Kidney epithelial cell (primary cell): ENCODE measurements around the gene GALNS. TPM values are rescaled to one million over a fixed set of nuclear protein-coding genes. Genes with fewer than 3 reads are reported as not detected.

Source experiments
- DNase-seq: peaks from one replicate; pipeline ENCODE4 v3.0.0-alpha.2; 2010; ENCODE audit warnings: low read depth
- H3K27me3 ChIP-seq: 2 replicates; pipeline ENCODE4 v1.6.0; 2011; ENCODE audit warnings: low read length; ENCODE audit not compliant: control insufficient read depth, insufficient read depth
- H3K36me3 ChIP-seq: 2 replicates; pipeline ENCODE4 v1.5.1; 2011; ENCODE audit warnings: low read length; ENCODE audit not compliant: control insufficient read depth, insufficient read depth
- H3K4me3 ChIP-seq: 2 replicates; pipeline ENCODE4 v1.5.1; 2011; ENCODE audit warnings: low read depth, mild to moderate bottlenecking, control low read depth, low read length
- total RNA-seq: library from RNA; depleted of rRNA; stranded (reverse); fragments of >200 nt; gene quantifications from 2 replicates; pipeline ENCODE4 v1.2.3, GENCODE V29; 2015
- TF ChIP-seq, protein P1 (sequence below): IDR thresholded peaks from 2 replicates; pipeline ENCODE4 v1.5.1; 2011; ENCODE audit warnings: mild to moderate bottlenecking, moderate library complexity, low read length, control low read depth, inconsistent platforms; ENCODE audit not compliant: insufficient read depth, poor library complexity, severe bottlenecking

Gene GALNS
- total RNA-seq, 1 donor from 2014 or later, result 23.6 TPM

DNA sequence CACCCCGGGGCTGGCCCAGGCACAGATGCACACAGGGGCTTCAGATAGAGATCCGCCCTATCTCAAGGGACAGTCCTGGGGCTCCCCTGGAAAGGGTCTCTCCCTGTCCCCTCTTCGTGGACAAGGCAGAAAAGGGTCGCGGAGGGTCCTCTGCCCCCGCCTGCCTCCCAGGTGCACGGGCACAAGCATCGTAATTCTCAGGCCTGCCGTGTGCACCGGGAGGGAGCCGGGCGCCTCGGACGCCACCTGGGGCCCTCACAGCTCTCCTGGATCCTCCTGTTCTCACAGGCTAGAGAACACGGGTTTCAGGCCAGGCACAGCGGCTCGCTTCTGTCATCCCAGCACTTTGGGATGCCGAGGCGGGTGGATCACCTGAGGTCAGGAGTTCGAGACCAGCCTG, 21.6 kb upstream of the GALNS start:
- Histone ChIP-seq H3K36me3 (no peaks in the 10 kb centered on the region), H3K4me3 (no peak overlapping the region), H3K27me3 (peaks cover 45% of the 10 kb centered on the region)
- TF ChIP-seq, protein P1, sequence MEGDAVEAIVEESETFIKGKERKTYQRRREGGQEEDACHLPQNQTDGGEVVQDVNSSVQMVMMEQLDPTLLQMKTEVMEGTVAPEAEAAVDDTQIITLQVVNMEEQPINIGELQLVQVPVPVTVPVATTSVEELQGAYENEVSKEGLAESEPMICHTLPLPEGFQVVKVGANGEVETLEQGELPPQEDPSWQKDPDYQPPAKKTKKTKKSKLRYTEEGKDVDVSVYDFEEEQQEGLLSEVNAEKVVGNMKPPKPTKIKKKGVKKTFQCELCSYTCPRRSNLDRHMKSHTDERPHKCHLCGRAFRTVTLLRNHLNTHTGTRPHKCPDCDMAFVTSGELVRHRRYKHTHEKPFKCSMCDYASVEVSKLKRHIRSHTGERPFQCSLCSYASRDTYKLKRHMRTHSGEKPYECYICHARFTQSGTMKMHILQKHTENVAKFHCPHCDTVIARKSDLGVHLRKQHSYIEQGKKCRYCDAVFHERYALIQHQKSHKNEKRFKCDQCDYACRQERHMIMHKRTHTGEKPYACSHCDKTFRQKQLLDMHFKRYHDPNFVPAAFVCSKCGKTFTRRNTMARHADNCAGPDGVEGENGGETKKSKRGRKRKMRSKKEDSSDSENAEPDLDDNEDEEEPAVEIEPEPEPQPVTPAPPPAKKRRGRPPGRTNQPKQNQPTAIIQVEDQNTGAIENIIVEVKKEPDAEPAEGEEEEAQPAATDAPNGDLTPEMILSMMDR, result no peak
- DNase-seq, result no peak

DNA sequence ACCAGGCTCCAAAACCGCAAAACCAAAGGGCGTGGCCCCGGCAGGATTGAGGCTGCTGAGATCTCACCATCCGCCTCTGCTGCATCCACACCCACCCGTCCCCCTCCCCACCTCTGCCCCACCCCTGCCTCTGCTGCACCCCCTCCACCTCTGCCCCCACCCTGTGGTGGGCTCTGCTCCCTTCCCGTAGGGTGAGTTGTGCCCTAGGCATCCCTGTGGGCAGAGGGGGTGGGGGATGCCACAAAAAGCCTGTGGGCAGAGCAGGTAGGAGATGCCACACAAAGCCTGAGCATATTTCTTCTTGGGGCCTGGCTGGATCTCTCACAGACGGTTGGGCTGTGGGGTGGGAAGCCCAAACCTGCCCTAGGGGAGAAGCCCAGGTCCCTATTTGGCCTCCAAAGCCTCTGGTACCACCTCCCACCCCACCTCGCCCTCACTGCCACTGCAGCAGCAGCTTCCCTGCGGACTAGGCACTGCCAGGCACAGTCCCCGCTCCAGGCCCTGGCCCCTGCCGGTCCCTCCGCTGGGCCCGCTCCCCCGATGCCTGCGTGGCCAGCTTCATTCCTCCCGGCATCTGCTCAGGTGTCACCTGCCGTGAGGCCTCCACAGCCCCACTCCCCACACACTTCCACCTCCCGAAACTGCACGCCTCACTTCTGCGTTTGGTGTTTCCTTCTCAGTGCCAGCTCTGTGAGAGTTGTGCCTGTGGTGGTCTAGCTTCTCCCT, 21.0 kb upstream of the GALNS start:
- no peaks in the 10 kb centered on the region for H3K36me3 ChIP-seq
- H3K27me3 ChIP-seq, result peaks cover 45% of the 10 kb centered on the region
- DNase-seq, result no peak
- TF ChIP-seq, protein P1, result no peak
- H3K4me3 ChIP-seq, result no peak overlapping the region

DNA sequence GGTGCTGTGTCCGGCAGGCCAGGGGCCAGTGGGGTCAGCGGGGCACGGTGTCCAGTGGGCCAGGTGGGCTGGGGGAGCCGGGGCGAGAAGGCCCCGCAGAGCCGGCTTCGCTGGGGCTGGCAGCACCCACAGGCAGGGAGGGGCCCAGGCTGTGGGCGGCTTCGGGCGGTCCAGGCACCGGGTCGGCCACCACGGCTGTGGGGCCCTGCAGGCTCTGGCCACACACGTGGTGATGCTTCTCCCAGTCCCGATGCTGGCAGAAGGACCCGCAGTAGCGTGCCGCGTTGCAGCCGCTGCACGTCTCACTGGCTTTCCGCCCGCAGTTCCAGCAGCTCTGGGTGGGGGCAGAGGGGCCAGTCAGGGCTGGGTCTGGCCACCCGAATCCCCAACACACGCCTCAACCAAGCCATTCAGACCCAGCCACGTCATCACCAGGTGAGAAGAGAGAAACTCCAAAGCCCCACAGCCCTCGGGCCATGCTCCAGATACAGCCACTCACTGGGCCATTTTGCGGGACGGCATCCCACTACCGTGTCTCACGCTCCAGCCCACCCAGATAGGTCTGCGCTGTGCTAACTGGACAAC, 20.3 kb upstream of the GALNS start:
- Histone ChIP-seq H3K27me3 (peaks cover 45% of the 10 kb centered on the region), H3K36me3 (no peaks in the 10 kb centered on the region), H3K4me3 (no peak overlapping the region)
- TF ChIP-seq, protein P1, result no peak
- no peak for DNase-seq

DNA sequence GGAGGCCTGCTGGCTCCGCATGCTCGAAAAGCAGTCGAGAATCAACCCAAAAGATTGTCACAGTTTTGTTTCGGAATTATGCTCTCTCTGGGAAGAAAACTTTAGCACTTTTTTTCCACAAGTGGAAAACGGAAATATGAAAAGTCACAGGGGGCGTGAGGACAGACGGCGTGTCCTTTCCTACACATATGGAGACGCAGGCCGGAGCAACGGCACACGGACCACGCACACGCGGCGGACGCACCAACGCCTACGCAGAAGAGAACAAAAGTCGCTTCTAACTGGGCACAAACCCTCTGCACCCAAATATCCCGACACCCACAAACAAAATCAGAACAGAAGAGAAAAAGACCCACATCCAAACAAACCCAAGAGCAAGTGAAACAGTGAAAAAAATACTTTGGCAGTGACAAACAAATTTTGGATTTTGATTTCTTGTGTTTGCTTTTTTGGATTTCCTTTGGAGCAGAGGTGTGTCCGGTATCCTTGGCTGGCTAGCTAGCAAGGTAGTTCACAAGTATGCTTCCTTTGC, 19.0 kb upstream of the GALNS start:
- DNase-seq, result no peak
- Histone ChIP-seq H3K36me3 (no peaks in the 10 kb centered on the region), H3K27me3 (peaks cover 42% of the 10 kb centered on the region), H3K4me3 (no peak overlapping the region)
- TF ChIP-seq, protein P1, result no peak

DNA sequence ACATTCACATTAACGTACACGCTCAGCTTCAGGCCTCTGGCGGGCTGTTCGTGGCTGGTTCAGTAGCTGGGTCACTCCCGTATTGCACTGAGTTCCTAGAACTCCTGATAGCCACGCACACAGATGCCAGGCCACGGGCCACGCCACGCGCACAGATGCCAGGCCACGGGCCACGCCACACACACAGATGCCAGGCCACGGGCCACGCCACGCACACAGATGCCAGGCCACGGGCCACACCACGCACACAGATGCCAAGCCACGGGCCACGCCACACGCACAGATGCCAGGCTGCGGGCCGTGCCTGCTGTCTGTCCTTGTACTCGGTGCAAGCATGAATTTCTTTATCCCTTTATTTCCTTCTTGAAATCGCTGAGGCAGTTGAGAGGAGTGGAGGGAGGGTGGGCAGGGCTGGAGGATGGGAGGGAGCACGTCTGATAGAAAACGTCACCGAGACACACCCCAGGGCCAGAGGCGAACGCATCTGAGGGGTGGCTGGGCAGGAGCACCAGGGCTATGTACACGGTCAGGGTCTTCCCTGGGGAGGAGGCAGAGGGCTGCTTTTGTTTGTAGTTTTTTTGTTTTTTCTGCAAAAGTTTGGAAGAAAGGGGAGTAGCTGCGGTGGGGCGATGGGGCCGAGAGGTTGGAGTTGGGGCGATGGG, 18.3 kb upstream of the GALNS start:
- Histone ChIP-seq H3K27me3 (peaks cover 41% of the 10 kb centered on the region), H3K36me3 (no peaks in the 10 kb centered on the region), H3K4me3 (no peak overlapping the region)
- DNase-seq, result no peak
- TF ChIP-seq, protein P1, result no peak
